ENCODE data around the gene ZBTB48.

DNA sequence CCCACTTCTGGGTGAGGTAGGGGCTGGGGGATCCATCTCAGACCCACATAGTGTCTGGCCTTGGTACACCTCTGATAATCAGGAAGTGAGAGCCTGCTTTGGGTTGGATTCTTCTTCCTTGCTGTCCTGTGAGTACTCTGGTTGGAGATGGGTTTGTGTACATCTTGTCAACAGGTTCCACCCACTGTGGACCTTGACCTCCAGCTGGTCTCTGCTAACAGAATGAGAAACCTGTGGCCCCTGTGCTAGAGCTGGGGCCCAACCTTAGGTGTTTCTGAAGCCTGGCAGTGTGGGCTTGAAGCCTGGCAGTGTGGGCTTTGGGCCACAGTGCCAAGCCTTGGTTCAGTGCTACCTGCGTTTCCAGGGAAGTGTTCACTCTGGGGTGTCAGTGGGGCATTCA, 2.6 kb downstream of the ZBTB48 start:
- TF ChIP-seq CTCF (IDR thresholded peaks at IDR 0.05) (no peak), POLR2A (IDR thresholded peaks at IDR 0.05) (no peak)

Measured in sigmoid colon (tissue), 3 donors.